Measurements from ENCODE around the gene KRTAP10-2. TPM values are rescaled to one million over a fixed set of nuclear protein-coding genes. Genes with fewer than 3 reads are reported as not detected.

The KRTAP10-2 gene
- total and polyA plus RNA-seq, 2 of the 4 experiments (the other 2 are of a cell fraction) = not detected

DNA sequence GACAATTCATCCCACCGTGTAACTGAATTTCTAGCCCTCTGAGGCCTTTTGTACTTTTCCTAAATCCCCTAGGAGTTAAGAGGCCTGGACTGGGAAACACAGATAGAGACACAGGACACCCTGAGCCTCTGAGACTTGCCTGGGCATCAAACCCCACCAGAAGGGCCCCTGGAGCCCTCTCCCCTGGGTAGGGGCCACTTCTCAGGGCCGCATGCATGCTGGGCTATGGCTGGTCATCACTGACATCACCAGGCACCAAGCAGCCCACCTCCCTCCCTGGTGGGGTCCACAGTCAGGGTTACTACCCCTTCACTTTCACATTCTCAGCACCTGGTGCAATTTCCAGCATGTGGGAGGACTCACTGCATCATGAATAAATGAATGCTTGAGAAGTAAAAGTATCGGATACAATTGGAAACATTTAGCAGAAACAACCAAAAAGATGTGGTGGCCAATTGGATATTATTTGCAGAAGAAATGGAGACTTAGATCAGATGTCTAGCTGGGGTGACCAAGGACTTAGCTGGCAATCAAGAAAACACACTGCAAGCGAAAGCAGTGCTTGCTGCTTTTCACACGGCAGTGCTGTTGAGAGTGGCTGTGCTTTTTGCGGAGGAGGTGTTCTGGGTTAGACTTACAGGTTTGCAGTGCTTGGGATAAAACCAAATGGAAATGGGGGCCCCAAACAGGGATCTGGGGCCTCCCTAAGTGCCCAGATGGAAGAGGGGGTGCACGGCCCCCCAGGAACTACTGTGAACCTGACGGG lies 48.1 kb upstream of the KRTAP10-2 start:
- WGBS, 2 experiments (ENCODE audit: extremely low coverage in 2 of 2, insufficient read length in 1 of 2) = 40% methylated on average over 1 of the region's 8 CpGs; no CpG with 5 or more reads in 1 of the 2 experiments
- in situ Hi-C loops (cut with MboI; ENCODE audit: low sequenced_read_pairs) (no loop called here), dilution Hi-C loops (cut with HindIII; ENCODE audit: low sequenced_read_pairs, unreplicated experiment) (no loop called here), intact Hi-C loops (cut with micrococcal nuclease) (no loop called here)
- no peaks in the 10 kb centered on the region for H3K4me1 ChIP-seq (ENCODE audit: control insufficient read depth, insufficient read depth, low read length)
- POLR2A ChIA-PET (ENCODE audit: unreplicated experiment) = no interaction called here
- H2AK5ac ChIP-seq (ENCODE audit: low read depth, low read length) = no peak overlapping the region
- H4K91ac ChIP-seq (ENCODE audit: insufficient read depth, low read depth, low read length) = no peak overlapping the region
- DNase-seq (no peak), ATAC-seq (ENCODE audit: low read depth) (no peak)
- no peak overlapping the region for H3K4ac ChIP-seq (ENCODE audit: low read depth, low read length)
- no peak overlapping the region for H3K14ac ChIP-seq (replicated peaks; ENCODE audit: low read depth, low read length)
- BruUV-seq (replicated peaks) = no TSS peak
- H3K36me3 ChIP-seq (ENCODE audit: control insufficient read depth, insufficient read depth, low read length) = no peaks in the 10 kb centered on the region
- TF ChIP-seq RAD21 (IDR thresholded peaks at IDR 0.05; ENCODE audit: low read length) (no peak), CTCF (conservative IDR thresholded peaks at IDR 0.05; ENCODE audit: low read depth, low read length) (no peak), RCOR1 (IDR thresholded peaks at IDR 0.05; ENCODE audit: insufficient replicate concordance, low read length) (no peak), BHLHE40 (IDR thresholded peaks at IDR 0.05; ENCODE audit: low read depth, low read length) (no peak), ELK1 (IDR thresholded peaks at IDR 0.05; ENCODE audit: borderline replicate concordance, low read depth, low read length) (no peak), NFE2L2 (IDR thresholded peaks at IDR 0.05; ENCODE audit: low read depth, low read length) (no peak), USF2 (IDR thresholded peaks at IDR 0.05; ENCODE audit: low read depth, low read length) (no peak), MAZ (IDR thresholded peaks at IDR 0.05; ENCODE audit: borderline replicate concordance, low read depth, low read length) (no peak), CHD1 (IDR thresholded peaks at IDR 0.05; ENCODE audit: low read depth, low read length) (no peak), CEBPB (IDR thresholded peaks at IDR 0.05; ENCODE audit: low read depth, low read length) (no peak), SMC3 (IDR thresholded peaks at IDR 0.05; ENCODE audit: low read depth, low read length) (no peak), RFX5 (IDR thresholded peaks at IDR 0.05; ENCODE audit: low read depth, low read length) (no peak), MAFK (IDR thresholded peaks at IDR 0.05; ENCODE audit: low read depth, low read length) (no peak), POLR2A (IDR thresholded peaks at IDR 0.05; ENCODE audit: low read depth, low read length) (no peak), FOS (IDR thresholded peaks at IDR 0.05; ENCODE audit: low read depth, low read length) (no peak)
- H3K56ac ChIP-seq (ENCODE audit: extremely low read depth, insufficient read depth, low read length) = no peak overlapping the region
- no peak overlapping the region for H2BK15ac ChIP-seq (ENCODE audit: low read depth, low read length)
- H3K79me1 ChIP-seq (ENCODE audit: low read depth in 1 of 2, low read length in 2 of 2) = no peaks in the 10 kb centered on the region
- H3K23ac ChIP-seq (ENCODE audit: low read depth, low read length) = no peak overlapping the region
- H3K27ac ChIP-seq (ENCODE audit: insufficient read depth, low read length) = no peak overlapping the region
- no peak overlapping the region for H2AFZ ChIP-seq (replicated peaks; ENCODE audit: low read length, poor library complexity)
- H3K9me1 ChIP-seq (ENCODE audit: insufficient read depth, low read length) = no peaks in the 10 kb centered on the region
- CTCF ChIA-PET = no interaction called here
- no peak overlapping the region for H2BK120ac ChIP-seq (ENCODE audit: low read depth, low read length)
- no peak overlapping the region for H4K8ac ChIP-seq (ENCODE audit: low read depth in 2 of 2, low read length in 2 of 2)
- no peak overlapping the region for H2BK20ac ChIP-seq (ENCODE audit: low read depth, low read length)
- no peak overlapping the region for H4K5ac ChIP-seq (ENCODE audit: low read depth, low read length)
- peaks cover 4% of the 10 kb centered on the region for H3K27me3 ChIP-seq (ENCODE audit: control insufficient read depth, insufficient read depth, low read length)
- H3K4me3 ChIP-seq (ENCODE audit: insufficient read depth, low read depth, low read length) = no peak overlapping the region
- no peak overlapping the region for H3K18ac ChIP-seq (ENCODE audit: low read depth, low read length)
- no peak overlapping the region for H2BK5ac ChIP-seq (ENCODE audit: low read depth, low read length, poor library complexity, severe bottlenecking)
- no peak overlapping the region for H3K9ac ChIP-seq (ENCODE audit: low read depth, low read length)
- no peak overlapping the region for H3K4me2 ChIP-seq (ENCODE audit: low read depth, low read length)
- no peak overlapping the region for H2AK9ac ChIP-seq (replicated peaks; ENCODE audit: low read depth, low read length, poor library complexity)
- no peaks in the 10 kb centered on the region for H4K20me1 ChIP-seq (ENCODE audit: insufficient read depth, low read length)
- H3K9me3 ChIP-seq (ENCODE audit: control insufficient read depth, insufficient read depth, low read length) = no peaks in the 10 kb centered on the region

Data from IMR-90 (cell line).